GM12878 (cell line): ENCODE data around the gene FIZ1. TPM values are rescaled to one million over a fixed set of nuclear protein-coding genes. Genes with fewer than 3 reads are reported as not detected.

Experiments used
- ATF2 ChIP-seq: IDR thresholded peaks from 2 replicates; pipeline ENCODE4 v1.6.1; 2012; ENCODE audit warnings: low read length, inconsistent platforms
- ATF7 ChIP-seq: fragments of 450-650 bp; IDR thresholded peaks from 2 replicates; pipeline ENCODE4 v1.6.1; 2016; ENCODE audit warnings: low read depth, mild to moderate bottlenecking
- CHD2 ChIP-seq: IDR thresholded peaks from 2 replicates; pipeline ENCODE4 v1.6.1; 2011; ENCODE audit warnings: low read depth, low read length, improper control_type of control experiment, borderline replicate concordance
- EED ChIP-seq: sonication (generic); IDR thresholded peaks from 2 replicates; pipeline ENCODE4 v1.6.1; 2016; ENCODE audit warnings: antibody characterized with exemption, low read depth
- ELK1 ChIP-seq: IDR thresholded peaks from 2 replicates; pipeline ENCODE4 v1.6.1; 2012; ENCODE audit warnings: low read depth, low read length, improper control_type of control experiment
- EP300 ChIP-seq, 2 experiments: fragments of 150-350 bp in 1 of 2; IDR thresholded peaks; 2 replicates each; pipeline ENCODE4 v1.6.1; 2011 to 2012; ENCODE audit warnings: low read depth in 2 of 2, low read length in 2 of 2, borderline replicate concordance in 1 of 2, improper control_type of control experiment in 1 of 2, inconsistent platforms in 1 of 2; ENCODE audit not compliant: control insufficient read depth in 1 of 2
- GABPA ChIP-seq: IDR thresholded peaks from 2 replicates; pipeline ENCODE4 v1.6.1; 2014; ENCODE audit warnings: antibody characterized with exemption, low read depth, mild to moderate bottlenecking, inconsistent platforms
- HDAC6 ChIP-seq: fragments of 200-600 bp; sonication (generic); IDR thresholded peaks from one replicate; pipeline ENCODE4 v1.8.0; 2017; ENCODE audit warnings: antibody characterized with exemption; ENCODE audit not compliant: unreplicated experiment
- IKZF1 ChIP-seq: fragments of 450-650 bp; conservative IDR thresholded peaks from 2 replicates; pipeline ENCODE4 v1.6.1; 2017; ENCODE audit warnings: antibody characterized with exemption, mild to moderate bottlenecking
- LARP7 ChIP-seq: fragments of 450-650 bp; IDR thresholded peaks from 2 replicates; pipeline ENCODE4 v1.6.1; 2017; ENCODE audit warnings: mild to moderate bottlenecking
- NFXL1 ChIP-seq: fragments of 450-650 bp; IDR thresholded peaks from 2 replicates; pipeline ENCODE4 v1.6.1; 2017; ENCODE audit warnings: antibody characterized with exemption, mild to moderate bottlenecking, borderline replicate concordance
- NFYA ChIP-seq: IDR thresholded peaks from 2 replicates; pipeline ENCODE4 v1.6.1; 2011; ENCODE audit warnings: low read depth, mild to moderate bottlenecking, low read length, improper control_type of control experiment, borderline replicate concordance
- PBX3 ChIP-seq: IDR thresholded peaks from 2 replicates; pipeline ENCODE4 v1.6.1; 2011; ENCODE audit warnings: mild to moderate bottlenecking, low read depth, low read length, moderate library complexity; ENCODE audit not compliant: insufficient replicate concordance
- POLR2A ChIP-seq: IDR thresholded peaks from 2 replicates; pipeline ENCODE4 v1.6.1; 2011; ENCODE audit warnings: low read depth, mild to moderate bottlenecking, low read length
- RAD51 ChIP-seq: fragments of 450-650 bp; IDR thresholded peaks from 2 replicates; pipeline ENCODE4 v1.6.1; 2016; ENCODE audit warnings: moderate library complexity, mild to moderate bottlenecking, inconsistent platforms
- RELB ChIP-seq: fragments of 450-650 bp; IDR thresholded peaks from 2 replicates; pipeline ENCODE4 v1.6.1; 2017; ENCODE audit warnings: low read depth, mild to moderate bottlenecking, moderate library complexity
- SIX5 ChIP-seq: IDR thresholded peaks from 2 replicates; pipeline ENCODE4 v1.6.1; 2011; ENCODE audit warnings: mild to moderate bottlenecking, low read depth, low read length, moderate library complexity; ENCODE audit not compliant: severe bottlenecking
- SMAD5 ChIP-seq: IDR thresholded peaks from 2 replicates; pipeline ENCODE4 v1.6.1; 2016; ENCODE audit warnings: antibody characterized with exemption, low read depth
- SMC3 ChIP-seq: IDR thresholded peaks from 2 replicates; pipeline ENCODE4 v1.6.1; 2011; ENCODE audit warnings: low read length, improper control_type of control experiment, borderline replicate concordance
- SP1 ChIP-seq: IDR thresholded peaks from one replicate; pipeline ENCODE4 v1.6.1; 2011; ENCODE audit warnings: low read depth, low read length
- SPI1 ChIP-seq: IDR thresholded peaks from 2 replicates; pipeline ENCODE4 v1.6.1; 2011; ENCODE audit warnings: low read depth, mild to moderate bottlenecking, low read length, moderate library complexity, borderline replicate concordance; ENCODE audit not compliant: insufficient read depth
- YY1 ChIP-seq: IDR thresholded peaks from 2 replicates; pipeline ENCODE4 v1.6.1; 2011; ENCODE audit warnings: low read depth, mild to moderate bottlenecking, low read length
- ZNF384 ChIP-seq: IDR thresholded peaks from 2 replicates; pipeline ENCODE4 v1.6.1; 2012; ENCODE audit warnings: low read depth, mild to moderate bottlenecking, low read length, improper control_type of control experiment, borderline replicate concordance
- polyA plus RNA-seq, 11 experiments: library from polyadenylated mRNA; depleted of rRNA in 4 of 11; unstranded in 6 of 11; stranded (reverse) in 5 of 11; fragments of >200 nt; fragmentation: Nextera tagmentation in 4 of 11; fragmentation: Illumina TruSeq in 1 of 11; extraction: Ambion mirVana in 4 of 11; extraction: Trizol in 1 of 11; gene quantifications; 1 replicate in 1 of 11; 2 replicates in 10 of 11; pipeline versions ENCODE4 v1.2.1 to v1.2.3, GENCODE V29; 2011 to 2016; ENCODE audit warnings: inconsistent platforms in 2 of 11, missing spikeins in 2 of 11, low read depth in 1 of 11
- total RNA-seq, 4 experiments: library from RNA; depleted of rRNA in 3 of 4; stranded (reverse); fragments of >200 nt in 3 of 4; fragmentation: Illumina TruSeq in 1 of 4; extraction: Trizol in 1 of 4; gene quantifications; 2 replicates each; pipeline versions ENCODE4 v1.2.1 to v1.2.3, GENCODE V29; 2013 to 2021
- TF ChIP-seq, protein P1 (sequence below): fragments of 450-650 bp; IDR thresholded peaks from 2 replicates; pipeline ENCODE4 v1.6.1; 2018; ENCODE audit warnings: mild to moderate bottlenecking, low read depth, moderate library complexity; ENCODE audit not compliant: partially characterized antibody

The FIZ1 gene
- total and polyA plus RNA-seq, 10 of the 15 experiments (the other 5 are each of a cell fraction or from before 2014, with no cell fraction given) = 0.60 to 16.8 (median 4.2) TPM

DNA sequence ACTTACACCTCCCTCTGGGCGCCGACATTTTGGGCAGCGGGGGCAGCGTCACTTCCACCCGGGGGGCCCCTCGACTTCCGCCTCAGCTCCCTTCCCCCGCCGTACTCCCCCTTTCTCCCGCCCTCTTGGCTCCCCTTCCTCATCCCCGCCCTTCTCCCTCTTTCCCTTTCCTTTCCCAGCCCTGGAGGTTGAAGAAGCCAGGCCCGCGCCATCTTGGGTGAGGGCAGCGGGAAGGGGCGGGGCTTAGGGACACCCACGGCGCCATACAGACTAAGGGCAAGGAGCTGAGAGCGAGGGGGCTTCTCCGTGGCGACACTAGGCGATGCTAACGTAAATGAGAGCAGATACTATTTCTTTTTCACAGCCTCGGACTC is at the start of gene FIZ1 (continued):
- no peak for TF ChIP-seq ATF2
- no peak for TF ChIP-seq NFYA
- peak; percentile 76 for TF ChIP-seq SIX5
- TF ChIP-seq POLR2A = peak; percentile 73
- no peak for TF ChIP-seq SMAD5
- TF ChIP-seq EED = peak; percentile 100
- TF ChIP-seq NFXL1 = no peak
- 0 out of 4 replicates have a peak, but pooled peaks of 1 of the 2 experiments have one; percentile 24 for TF ChIP-seq EP300 (IDR thresholded peaks at IDR 0.05; ENCODE audit: borderline replicate concordance in 1 of 2, control insufficient read depth in 1 of 2, low read depth in 2 of 2, low read length in 2 of 2)
- peak; percentile 36; the same call in 1 of the 2 replicates for TF ChIP-seq SPI1
- TF ChIP-seq, protein P1, sequence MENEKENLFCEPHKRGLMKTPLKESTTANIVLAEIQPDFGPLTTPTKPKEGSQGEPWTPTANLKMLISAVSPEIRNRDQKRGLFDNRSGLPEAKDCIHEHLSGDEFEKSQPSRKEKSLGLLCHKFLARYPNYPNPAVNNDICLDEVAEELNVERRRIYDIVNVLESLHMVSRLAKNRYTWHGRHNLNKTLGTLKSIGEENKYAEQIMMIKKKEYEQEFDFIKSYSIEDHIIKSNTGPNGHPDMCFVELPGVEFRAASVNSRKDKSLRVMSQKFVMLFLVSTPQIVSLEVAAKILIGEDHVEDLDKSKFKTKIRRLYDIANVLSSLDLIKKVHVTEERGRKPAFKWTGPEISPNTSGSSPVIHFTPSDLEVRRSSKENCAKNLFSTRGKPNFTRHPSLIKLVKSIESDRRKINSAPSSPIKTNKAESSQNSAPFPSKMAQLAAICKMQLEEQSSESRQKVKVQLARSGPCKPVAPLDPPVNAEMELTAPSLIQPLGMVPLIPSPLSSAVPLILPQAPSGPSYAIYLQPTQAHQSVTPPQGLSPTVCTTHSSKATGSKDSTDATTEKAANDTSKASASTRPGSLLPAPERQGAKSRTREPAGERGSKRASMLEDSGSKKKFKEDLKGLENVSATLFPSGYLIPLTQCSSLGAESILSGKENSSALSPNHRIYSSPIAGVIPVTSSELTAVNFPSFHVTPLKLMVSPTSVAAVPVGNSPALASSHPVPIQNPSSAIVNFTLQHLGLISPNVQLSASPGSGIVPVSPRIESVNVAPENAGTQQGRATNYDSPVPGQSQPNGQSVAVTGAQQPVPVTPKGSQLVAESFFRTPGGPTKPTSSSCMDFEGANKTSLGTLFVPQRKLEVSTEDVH = peak; percentile 22
- peak; percentile 93 for TF ChIP-seq YY1
- 0 out of 2 replicates have a peak, but pooled peaks have one; percentile 90 for TF ChIP-seq RELB
- TF ChIP-seq SMC3 = no peak
- no peak for TF ChIP-seq LARP7
- TF ChIP-seq PBX3 = no peak
- TF ChIP-seq CHD2 = peak; percentile 76; the same call in 1 of the 2 replicates
- 0 out of 2 replicates have a peak, but pooled peaks have one; percentile 22 for TF ChIP-seq ELK1
- TF ChIP-seq RAD51 = 0 out of 2 replicates have a peak, but pooled peaks have one; percentile 36
- TF ChIP-seq SP1 = peak; percentile 53
- peak; percentile 94 for TF ChIP-seq GABPA
- TF ChIP-seq ATF7 = peak; percentile 33; the same call in 1 of the 2 replicates
- no peak for TF ChIP-seq HDAC6
- peak; percentile 98 for TF ChIP-seq IKZF1
- TF ChIP-seq ZNF384 = no peak
